ENCODE measurements around the gene ARHGAP31. TPM values are rescaled to one million over a fixed set of nuclear protein-coding genes. Genes with fewer than 3 reads are reported as not detected.
"Not testable (repeated sequence)": the region's sequence is repeated elsewhere in the genome, so short reads cannot be mapped to it uniquely, and the experiment has no call there.

The ARHGAP31 gene
- total RNA-seq, 2 experiments from 2014 or later = 8.9 to 9.7 TPM

DNA sequence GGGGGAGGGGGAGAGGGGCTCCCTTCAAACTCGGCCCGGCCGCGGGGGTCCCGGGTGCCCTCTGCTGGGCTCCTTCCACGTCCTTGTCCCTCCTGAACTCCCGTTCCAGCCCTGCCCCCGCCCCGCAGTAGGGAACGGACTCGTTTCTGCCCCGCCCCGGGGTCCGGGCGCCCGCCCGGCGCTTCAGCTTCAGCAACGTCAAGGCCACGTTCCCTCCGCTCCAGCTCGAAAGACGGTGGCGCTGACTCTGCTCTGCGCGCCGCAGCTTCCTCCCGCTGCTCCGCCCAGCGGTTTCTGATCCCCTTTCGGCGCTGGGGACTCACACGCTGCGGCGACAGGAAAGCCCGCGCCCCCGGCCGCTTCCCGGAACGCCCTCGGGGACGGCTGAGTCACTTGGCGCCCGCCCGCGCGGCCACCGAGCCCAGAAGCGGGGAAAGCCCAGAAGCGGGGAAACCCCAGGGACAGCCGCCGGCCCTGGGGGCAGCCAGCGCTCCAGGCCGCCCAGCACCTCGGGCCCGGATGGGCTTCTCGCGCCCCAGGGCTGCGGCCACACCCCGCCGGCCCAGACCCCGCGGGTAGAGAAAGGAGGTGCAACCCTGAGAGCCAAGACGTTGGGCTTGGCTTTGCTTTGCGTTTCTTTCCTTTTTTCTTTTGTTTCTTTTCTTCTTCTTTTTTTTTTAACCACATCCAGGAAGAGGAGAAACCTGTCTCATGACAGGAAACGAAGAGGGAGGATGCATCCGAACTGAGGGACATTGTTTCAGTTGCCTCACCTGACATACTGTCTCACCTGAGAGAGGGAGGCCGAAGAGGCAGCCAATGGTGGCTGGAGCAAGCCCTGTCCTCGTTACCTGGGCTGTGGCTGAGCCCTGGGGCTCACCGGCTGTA lies 28.9 kb downstream of the ARHGAP31 start:
- Mint-ChIP-seq H3K27me3 (no peaks in the 10 kb centered on the region), H3K4me1 (peaks cover 32% of the 10 kb centered on the region), H3K4me3 (peak overlapping the region; percentile 81), H3K27ac (peak overlapping the region; percentile 92), H3K36me3 (peaks cover 11% of the 10 kb centered on the region), H3K9me3 (no peaks in the 10 kb centered on the region)
- peak; percentile 97 for DNase-seq

DNA sequence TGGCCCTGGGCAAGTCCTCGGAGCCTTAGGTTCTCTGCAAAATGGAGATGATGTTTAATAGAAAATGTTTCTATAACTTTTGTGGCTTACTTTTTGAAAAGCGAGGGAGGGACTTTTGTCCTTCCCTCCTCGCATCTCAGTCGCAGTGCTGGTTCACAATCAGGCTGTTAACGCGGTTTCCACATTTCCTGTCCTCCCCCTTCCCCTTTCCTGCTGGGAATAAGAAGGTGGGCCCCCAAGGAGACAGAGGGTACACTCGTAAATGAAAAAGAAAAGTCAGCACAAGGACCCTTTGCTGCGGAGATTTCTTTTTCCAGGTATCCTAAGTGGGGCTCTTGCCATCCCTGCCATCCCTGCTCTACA lies 29.5 kb downstream of the ARHGAP31 start:
- Mint-ChIP-seq H3K4me1 (peaks cover 32% of the 10 kb centered on the region), H3K27ac (peak overlapping the region; percentile 90), H3K4me3 (peak overlapping the region; percentile 77), H3K27me3 (no peaks in the 10 kb centered on the region), H3K36me3 (peaks cover 11% of the 10 kb centered on the region), H3K9me3 (no peaks in the 10 kb centered on the region)
- no peak for DNase-seq

GRCh38 chr3:119324899-119325298 lies 30.7 kb downstream of the ARHGAP31 start:
- Mint-ChIP-seq H3K36me3 (peaks cover 9% of the 10 kb centered on the region), H3K27me3 (no peaks in the 10 kb centered on the region), H3K4me1 (peaks cover 29% of the 10 kb centered on the region), H3K4me3 (no peak overlapping the region), H3K27ac (no peak overlapping the region), H3K9me3 (no peaks in the 10 kb centered on the region)
- no peak for DNase-seq

DNA sequence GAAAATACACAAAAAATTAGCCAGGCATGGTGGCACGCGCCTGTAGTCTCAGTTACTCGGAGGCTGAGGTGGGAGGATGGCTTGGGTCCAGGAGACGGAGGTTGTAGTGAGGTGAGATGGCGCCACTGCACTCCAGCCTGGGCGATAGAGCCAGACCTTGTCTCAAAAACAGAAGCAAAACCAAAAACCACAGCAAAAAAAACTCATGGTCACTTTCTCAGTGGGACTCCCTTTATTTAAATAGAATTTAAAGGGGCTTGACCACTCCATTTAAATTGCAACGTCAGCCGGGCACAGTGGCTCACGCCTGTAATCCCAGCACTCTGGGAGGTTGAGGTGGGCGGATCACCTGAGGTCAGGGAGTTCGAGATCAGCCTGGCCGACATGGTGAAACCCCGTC lies 32.8 kb downstream of the ARHGAP31 start:
- no peak for DNase-seq
- Mint-ChIP-seq H3K9me3 (no peaks in the 10 kb centered on the region), H3K27ac (no peak overlapping the region), H3K4me1 (peaks cover 15% of the 10 kb centered on the region), H3K4me3 (no peak overlapping the region), H3K36me3 (peaks cover under 1% of the 10 kb centered on the region), H3K27me3 (no peaks in the 10 kb centered on the region)

DNA sequence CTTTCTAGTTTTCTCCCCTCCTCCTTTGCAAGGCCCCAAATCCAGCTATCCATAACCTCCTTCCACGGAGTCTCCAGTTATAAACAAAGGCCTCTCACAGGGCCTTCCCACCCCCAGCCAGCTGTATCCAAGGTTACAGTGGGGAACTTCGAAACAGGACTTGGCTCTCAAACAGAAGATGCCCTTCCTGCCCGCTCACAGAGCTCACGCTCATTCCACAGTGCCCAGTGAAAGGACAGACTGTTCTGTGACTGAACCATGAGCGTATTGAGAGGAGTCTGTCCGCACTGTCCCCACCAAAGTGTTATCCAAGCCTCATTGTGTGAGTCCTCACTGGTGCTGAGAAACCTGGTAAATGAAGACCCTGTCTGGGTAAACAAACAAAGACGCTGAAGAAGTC lies 35.4 kb downstream of the ARHGAP31 start:
- H3K36me3 Mint-ChIP-seq = peaks cover 2% of the 10 kb centered on the region
- H3K27me3 Mint-ChIP-seq = no peaks in the 10 kb centered on the region
- H3K27ac Mint-ChIP-seq = no peak overlapping the region
- H3K9me3 Mint-ChIP-seq = no peaks in the 10 kb centered on the region
- H3K4me3 Mint-ChIP-seq = no peak overlapping the region
- no peak for DNase-seq
- peaks cover 1% of the 10 kb centered on the region for H3K4me1 Mint-ChIP-seq

GRCh38 chr3:119330181-119330580 lies 36.0 kb downstream of the ARHGAP31 start:
- DNase-seq = no peak
- Mint-ChIP-seq H3K4me1 (no peaks in the 10 kb centered on the region), H3K9me3 (no peaks in the 10 kb centered on the region), H3K4me3 (no peak overlapping the region), H3K27ac (no peak overlapping the region), H3K27me3 (no peaks in the 10 kb centered on the region), H3K36me3 (peaks cover 2% of the 10 kb centered on the region)

- Mint-ChIP-seq H3K4me1 (no peaks in the 10 kb centered on the region), H3K27me3 (no peaks in the 10 kb centered on the region), H3K27ac (no peak overlapping the region), H3K4me3 (no peak overlapping the region), H3K9me3 (no peaks in the 10 kb centered on the region), H3K36me3 (peaks cover 2% of the 10 kb centered on the region)
- no peak for DNase-seq
These were observed 36.7 kb downstream of the ARHGAP31 start for GRCh38 chr3:119330858-119331257.

DNA sequence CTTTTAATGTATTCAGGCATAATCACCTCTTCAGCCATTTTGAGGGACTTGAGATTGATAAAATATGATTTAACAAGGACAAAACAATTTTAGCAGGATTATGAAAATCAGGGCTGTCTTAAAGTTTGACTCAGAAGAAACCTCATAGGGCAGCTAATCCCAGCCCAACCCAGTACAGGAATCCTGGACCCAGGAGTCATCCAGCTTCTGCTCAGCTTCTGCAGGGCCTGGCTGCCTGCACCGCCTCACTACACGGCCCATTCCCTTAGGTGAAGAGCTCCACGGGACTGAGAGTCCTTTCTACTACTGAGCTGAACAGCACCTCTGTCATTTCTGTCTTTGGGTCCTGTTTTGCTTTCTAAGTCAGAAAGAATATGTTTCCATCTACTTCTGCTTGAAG lies 37.5 kb downstream of the ARHGAP31 start:
- no peak overlapping the region for H3K27ac Mint-ChIP-seq
- DNase-seq = no peak
- peaks cover 4% of the 10 kb centered on the region for H3K36me3 Mint-ChIP-seq
- H3K27me3 Mint-ChIP-seq = no peaks in the 10 kb centered on the region
- no peak overlapping the region for H3K4me3 Mint-ChIP-seq
- H3K9me3 Mint-ChIP-seq = no peaks in the 10 kb centered on the region
- H3K4me1 Mint-ChIP-seq = no peaks in the 10 kb centered on the region

DNA sequence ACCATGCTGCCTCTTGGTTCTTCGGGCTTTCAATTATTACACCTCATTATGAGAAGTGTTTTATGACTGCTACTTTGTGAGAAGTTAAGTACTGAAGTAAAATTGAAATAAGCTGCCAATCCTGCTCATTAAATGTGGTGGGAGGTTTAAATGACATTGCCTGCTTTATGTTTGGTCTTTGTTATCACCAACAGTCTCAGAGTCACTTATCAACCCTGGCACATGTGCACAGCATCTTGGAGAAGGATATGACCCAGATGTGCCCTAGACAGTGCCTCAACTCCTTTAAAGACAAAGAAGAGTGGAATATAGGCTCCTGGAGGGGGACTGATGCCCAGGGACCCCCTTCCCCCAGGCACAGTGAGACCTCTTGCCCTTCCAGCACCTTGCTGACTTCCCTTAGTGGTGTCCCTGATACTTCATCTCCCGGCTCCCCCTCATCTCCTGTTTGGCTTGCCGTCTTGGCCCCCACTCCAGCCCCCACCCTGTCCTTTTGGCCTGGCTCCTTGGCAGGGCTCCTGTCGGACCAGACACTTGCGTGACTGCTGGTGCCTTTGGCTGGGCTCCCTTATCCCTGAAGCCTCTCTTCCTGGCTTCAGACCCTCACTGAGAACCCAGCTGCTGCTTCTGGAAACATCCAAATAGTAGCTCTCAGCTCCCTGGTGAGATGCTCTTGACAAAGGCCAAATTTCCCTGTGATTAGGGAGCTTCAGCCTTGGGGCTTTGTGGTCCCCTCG lies 39.8 kb downstream of the ARHGAP31 start:
- DNase-seq = no peak
- Mint-ChIP-seq H3K36me3 (peaks cover 10% of the 10 kb centered on the region), H3K9me3 (no peaks in the 10 kb centered on the region), H3K4me3 (no peak overlapping the region), H3K27ac (no peak overlapping the region), H3K4me1 (no peaks in the 10 kb centered on the region), H3K27me3 (no peaks in the 10 kb centered on the region)

- no peaks in the 10 kb centered on the region for H3K27me3 Mint-ChIP-seq
- no peak for DNase-seq
- no peak overlapping the region for H3K4me3 Mint-ChIP-seq
- H3K36me3 Mint-ChIP-seq = peaks cover 10% of the 10 kb centered on the region
- no peaks in the 10 kb centered on the region for H3K9me3 Mint-ChIP-seq
- H3K4me1 Mint-ChIP-seq = no peaks in the 10 kb centered on the region
- no peak overlapping the region for H3K27ac Mint-ChIP-seq
These were observed 42.6 kb downstream of the ARHGAP31 start for GRCh38 chr3:119336823-119337222.

- not testable (repeated sequence) for H3K27me3 Mint-ChIP-seq, DNase-seq, H3K36me3 Mint-ChIP-seq, H3K9me3 Mint-ChIP-seq, H3K4me3 Mint-ChIP-seq, H3K4me1 Mint-ChIP-seq, H3K27ac Mint-ChIP-seq
These were observed 43.2 kb downstream of the ARHGAP31 start for GRCh38 chr3:119337407-119337806.

DNA sequence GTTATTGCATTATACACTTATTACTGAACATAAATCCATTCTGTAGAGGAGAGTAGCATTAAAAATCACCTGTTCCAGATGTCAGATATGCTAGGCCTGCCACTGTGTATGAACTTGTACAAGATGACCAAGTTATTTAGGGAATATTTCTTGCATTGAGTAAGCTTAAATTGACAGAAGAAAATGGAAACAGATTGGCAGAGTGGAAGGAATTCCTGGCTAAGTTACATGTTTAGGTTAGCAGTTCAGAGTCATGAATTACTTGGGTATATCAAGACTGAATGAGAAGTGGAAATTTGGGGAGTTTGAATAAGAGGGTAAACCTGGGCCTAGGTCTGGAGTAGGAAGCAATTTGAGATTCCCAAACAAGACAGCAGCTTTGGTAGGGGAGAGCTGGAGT lies 44.6 kb downstream of the ARHGAP31 start:
- Mint-ChIP-seq H3K4me3 (no peak overlapping the region), H3K36me3 (peaks cover 8% of the 10 kb centered on the region), H3K27me3 (no peaks in the 10 kb centered on the region), H3K4me1 (peaks cover 2% of the 10 kb centered on the region), H3K9me3 (no peaks in the 10 kb centered on the region), H3K27ac (no peak overlapping the region)
- DNase-seq = no peak

DNA sequence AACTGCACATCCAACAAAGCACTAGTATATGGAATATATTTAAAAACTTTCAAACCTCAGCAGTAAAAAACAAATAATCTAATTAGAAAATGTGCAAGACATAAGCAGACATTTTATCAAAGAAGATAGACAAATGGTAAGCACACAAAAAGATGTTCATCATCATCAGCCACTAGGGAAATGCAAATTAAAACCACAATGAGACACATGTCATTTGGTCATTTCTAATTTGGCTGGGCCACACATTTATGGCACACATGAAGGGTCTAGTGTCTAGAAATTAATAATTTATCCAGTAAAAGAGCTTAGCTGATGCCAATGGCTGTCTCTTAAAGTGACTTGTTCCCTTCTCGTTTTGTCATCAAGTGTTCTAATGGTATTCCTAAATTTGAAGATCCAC lies 45.8 kb downstream of the ARHGAP31 start:
- no peak for DNase-seq
- H3K27me3 Mint-ChIP-seq = no peaks in the 10 kb centered on the region
- H3K4me1 Mint-ChIP-seq = peaks cover 3% of the 10 kb centered on the region
- no peak overlapping the region for H3K4me3 Mint-ChIP-seq
- no peaks in the 10 kb centered on the region for H3K9me3 Mint-ChIP-seq
- H3K27ac Mint-ChIP-seq = no peak overlapping the region
- peaks cover 8% of the 10 kb centered on the region for H3K36me3 Mint-ChIP-seq

GRCh38 chr3:119340446-119340845 lies 46.3 kb downstream of the ARHGAP31 start:
- Mint-ChIP-seq H3K4me1 (peaks cover 3% of the 10 kb centered on the region), H3K9me3 (no peaks in the 10 kb centered on the region), H3K27ac (no peak overlapping the region), H3K27me3 (no peaks in the 10 kb centered on the region), H3K4me3 (no peak overlapping the region), H3K36me3 (peaks cover 8% of the 10 kb centered on the region)
- DNase-seq = no peak

- Mint-ChIP-seq H3K4me3 (no peak overlapping the region), H3K9me3 (no peaks in the 10 kb centered on the region), H3K4me1 (peaks cover 3% of the 10 kb centered on the region), H3K27ac (no peak overlapping the region), H3K27me3 (no peaks in the 10 kb centered on the region), H3K36me3 (peaks cover 4% of the 10 kb centered on the region)
- DNase-seq = no peak
These were observed 48.0 kb downstream of the ARHGAP31 start for GRCh38 chr3:119342176-119342575.

GRCh38 chr3:119343719-119344118 lies 49.5 kb downstream of the ARHGAP31 start:
- Mint-ChIP-seq H3K36me3 (no peaks in the 10 kb centered on the region), H3K9me3 (no peaks in the 10 kb centered on the region), H3K27ac (no peak overlapping the region), H3K4me3 (no peak overlapping the region), H3K27me3 (no peaks in the 10 kb centered on the region), H3K4me1 (peaks cover 3% of the 10 kb centered on the region)
- no peak for DNase-seq

All from activated naive CD8-positive, alpha-beta T cell treated with anti-CD3 and anti-CD28 coated beads for 36 hours (primary cell).